ENCODE measurements around the gene C1QTNF1. TPM values are rescaled to one million over a fixed set of nuclear protein-coding genes. Genes with fewer than 3 reads are reported as not detected.

Gene C1QTNF1
- total RNA-seq, 1 experiment from 2014 or later, result 6.3 TPM

- Histone ChIP-seq H3K4me3 (ENCODE audit: low read depth, low read length, poor library complexity, severe bottlenecking) (no peak overlapping the region), H3K4me1 (ENCODE audit: insufficient read depth, low read length, poor library complexity, severe bottlenecking) (no peaks in the 10 kb centered on the region), H3K27ac (ENCODE audit: low read depth, low read length, poor library complexity, severe bottlenecking) (no peak overlapping the region), H3K36me3 (ENCODE audit: insufficient read depth, low read length, poor library complexity, severe bottlenecking) (no peaks in the 10 kb centered on the region), H3K9me3 (ENCODE audit: low read depth, low read length, poor library complexity, severe bottlenecking) (peaks cover 10% of the 10 kb centered on the region), H3K27me3 (replicated peaks; ENCODE audit: insufficient read depth, low read depth, low read length, poor library complexity) (no peaks in the 10 kb centered on the region)
- TF ChIP-seq EZH2 (IDR thresholded peaks at IDR 0.05; ENCODE audit: borderline replicate concordance, low read depth, low read length, poor library complexity, severe bottlenecking) (no peak), CTCF (conservative IDR thresholded peaks at IDR 0.05; ENCODE audit: low read depth, low read length) (no peak)
- POLR2A ChIA-PET (ENCODE audit: low non-redundant PET), result no interaction called here
- CTCF ChIA-PET, result no interaction called here
- intact Hi-C loops (cut with micrococcal nuclease; ENCODE audit: unreplicated experiment), result no loop called here
- no TSS peak for BruUV-seq (replicated peaks)
- no peak for DNase-seq (ENCODE audit: low spot score)
These were observed 29.4 kb downstream of the C1QTNF1 start for GRCh38 chr17:79053251-79053925.

- no peaks in the 10 kb centered on the region for H3K27me3 ChIP-seq (replicated peaks; ENCODE audit: insufficient read depth, low read depth, low read length, poor library complexity)
- ChIA-PET CTCF (no interaction called here), POLR2A (ENCODE audit: low non-redundant PET) (no interaction called here)
- BruUV-seq (replicated peaks), result no TSS peak
- no peak overlapping the region for H3K27ac ChIP-seq (ENCODE audit: low read depth, low read length, poor library complexity, severe bottlenecking)
- no peak for DNase-seq (ENCODE audit: low spot score)
- intact Hi-C loops (cut with micrococcal nuclease; ENCODE audit: unreplicated experiment), result no loop called here
- no peaks in the 10 kb centered on the region for H3K36me3 ChIP-seq (ENCODE audit: insufficient read depth, low read length, poor library complexity, severe bottlenecking)
- H3K4me1 ChIP-seq (ENCODE audit: insufficient read depth, low read length, poor library complexity, severe bottlenecking), result no peaks in the 10 kb centered on the region
- H3K9me3 ChIP-seq (ENCODE audit: low read depth, low read length, poor library complexity, severe bottlenecking), result peaks cover 10% of the 10 kb centered on the region
- H3K4me3 ChIP-seq (ENCODE audit: low read depth, low read length, poor library complexity, severe bottlenecking), result no peak overlapping the region
- TF ChIP-seq CTCF (conservative IDR thresholded peaks at IDR 0.05; ENCODE audit: low read depth, low read length), result no peak
- no peak for TF ChIP-seq EZH2 (IDR thresholded peaks at IDR 0.05; ENCODE audit: borderline replicate concordance, low read depth, low read length, poor library complexity, severe bottlenecking)
These were observed 30.4 kb downstream of the C1QTNF1 start for GRCh38 chr17:79054200-79054960.

GRCh38 chr17:79055197-79055596 lies 31.2 kb downstream of the C1QTNF1 start:
- Histone ChIP-seq H3K4me3 (ENCODE audit: low read depth, low read length, poor library complexity, severe bottlenecking) (no peak overlapping the region), H3K36me3 (ENCODE audit: insufficient read depth, low read length, poor library complexity, severe bottlenecking) (no peaks in the 10 kb centered on the region), H3K27ac (ENCODE audit: low read depth, low read length, poor library complexity, severe bottlenecking) (no peak overlapping the region), H3K27me3 (replicated peaks; ENCODE audit: insufficient read depth, low read depth, low read length, poor library complexity) (no peaks in the 10 kb centered on the region), H3K4me1 (ENCODE audit: insufficient read depth, low read length, poor library complexity, severe bottlenecking) (no peaks in the 10 kb centered on the region), H3K9me3 (ENCODE audit: low read depth, low read length, poor library complexity, severe bottlenecking) (peaks cover 10% of the 10 kb centered on the region)
- no peak for DNase-seq (ENCODE audit: low spot score)
- ChIA-PET POLR2A (ENCODE audit: low non-redundant PET) (no interaction called here), CTCF (no interaction called here)
- TF ChIP-seq EZH2 (IDR thresholded peaks at IDR 0.05; ENCODE audit: borderline replicate concordance, low read depth, low read length, poor library complexity, severe bottlenecking) (no peak), CTCF (conservative IDR thresholded peaks at IDR 0.05; ENCODE audit: low read depth, low read length) (no peak)
- intact Hi-C loops (cut with micrococcal nuclease; ENCODE audit: unreplicated experiment), result no loop called here
- no TSS peak for BruUV-seq (replicated peaks)
